Measurements from ENCODE around the gene TBX18.

The TBX18 gene

DNA sequence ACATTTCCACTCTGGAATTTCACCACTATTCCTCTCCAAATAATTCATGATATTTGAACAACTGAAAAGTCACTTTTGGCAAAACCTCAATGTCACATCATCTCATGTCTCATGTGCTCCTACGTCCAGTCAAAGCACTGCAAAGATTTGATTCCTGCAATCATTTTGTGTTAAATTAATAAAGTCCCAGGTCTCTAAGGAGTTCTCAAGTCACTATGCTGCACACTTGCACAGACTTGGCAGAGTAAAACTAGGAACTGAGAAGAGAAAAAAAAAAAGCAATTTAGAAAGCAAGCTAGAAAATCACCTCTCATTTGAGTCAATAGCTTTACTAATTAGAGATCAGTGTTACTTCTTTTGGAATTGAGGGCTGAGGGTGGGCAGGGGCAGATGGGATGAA lies 11.2 kb downstream of the TBX18 start:
- no peak for DNase-seq (ENCODE audit: low read depth)
- TF ChIP-seq, protein P1, sequence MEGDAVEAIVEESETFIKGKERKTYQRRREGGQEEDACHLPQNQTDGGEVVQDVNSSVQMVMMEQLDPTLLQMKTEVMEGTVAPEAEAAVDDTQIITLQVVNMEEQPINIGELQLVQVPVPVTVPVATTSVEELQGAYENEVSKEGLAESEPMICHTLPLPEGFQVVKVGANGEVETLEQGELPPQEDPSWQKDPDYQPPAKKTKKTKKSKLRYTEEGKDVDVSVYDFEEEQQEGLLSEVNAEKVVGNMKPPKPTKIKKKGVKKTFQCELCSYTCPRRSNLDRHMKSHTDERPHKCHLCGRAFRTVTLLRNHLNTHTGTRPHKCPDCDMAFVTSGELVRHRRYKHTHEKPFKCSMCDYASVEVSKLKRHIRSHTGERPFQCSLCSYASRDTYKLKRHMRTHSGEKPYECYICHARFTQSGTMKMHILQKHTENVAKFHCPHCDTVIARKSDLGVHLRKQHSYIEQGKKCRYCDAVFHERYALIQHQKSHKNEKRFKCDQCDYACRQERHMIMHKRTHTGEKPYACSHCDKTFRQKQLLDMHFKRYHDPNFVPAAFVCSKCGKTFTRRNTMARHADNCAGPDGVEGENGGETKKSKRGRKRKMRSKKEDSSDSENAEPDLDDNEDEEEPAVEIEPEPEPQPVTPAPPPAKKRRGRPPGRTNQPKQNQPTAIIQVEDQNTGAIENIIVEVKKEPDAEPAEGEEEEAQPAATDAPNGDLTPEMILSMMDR (IDR thresholded peaks at IDR 0.05; ENCODE audit: low read depth, low read length, missing control alignments), result no peak
- no peak overlapping the region for H3K4me3 ChIP-seq (ENCODE audit: low read depth, low read length)
- in situ Hi-C loops (cut with HindIII; ENCODE audit: low sequenced_read_pairs), result no loop called here

GRCh38 chr6:84752118-84752850 lies 12.1 kb downstream of the TBX18 start:
- TF ChIP-seq, protein P1 (IDR thresholded peaks at IDR 0.05; ENCODE audit: low read depth, low read length, missing control alignments), result no peak

DNA sequence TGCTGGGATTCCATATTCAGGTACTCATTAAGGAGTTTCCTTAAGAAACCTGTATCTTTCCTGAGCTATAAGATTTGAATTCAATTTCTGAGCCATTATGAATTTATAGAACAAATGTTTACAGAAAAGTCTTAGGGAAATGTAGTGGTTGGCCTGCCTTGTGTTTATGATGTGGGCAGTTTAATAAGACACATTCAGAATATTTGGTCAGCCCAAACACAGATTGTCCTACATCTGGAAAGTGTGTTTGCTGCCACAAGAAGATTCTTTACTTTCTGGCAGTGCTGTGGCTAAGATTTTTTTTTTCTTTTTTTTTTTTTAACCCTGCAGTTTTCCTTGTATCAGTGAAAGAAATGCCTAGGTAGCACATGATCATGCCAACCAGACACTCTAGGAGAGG lies 15.2 kb downstream of the TBX18 start:
- no peak overlapping the region for H3K4me3 ChIP-seq (ENCODE audit: low read depth, low read length)
- DNase-seq (ENCODE audit: low read depth), result no peak
- TF ChIP-seq, protein P1 (IDR thresholded peaks at IDR 0.05; ENCODE audit: low read depth, low read length, missing control alignments), result no peak
- in situ Hi-C loops (cut with HindIII; ENCODE audit: low sequenced_read_pairs), result no loop called here

More at GRCh38 chr6:84752118-84752850, 12.1 kb downstream of the TBX18 start:
- H3K4me3 ChIP-seq (ENCODE audit: low read depth, low read length), result no peak overlapping the region
- in situ Hi-C loops (cut with HindIII; ENCODE audit: low sequenced_read_pairs), result no loop called here
- DNase-seq (ENCODE audit: low read depth), result no peak

DNA sequence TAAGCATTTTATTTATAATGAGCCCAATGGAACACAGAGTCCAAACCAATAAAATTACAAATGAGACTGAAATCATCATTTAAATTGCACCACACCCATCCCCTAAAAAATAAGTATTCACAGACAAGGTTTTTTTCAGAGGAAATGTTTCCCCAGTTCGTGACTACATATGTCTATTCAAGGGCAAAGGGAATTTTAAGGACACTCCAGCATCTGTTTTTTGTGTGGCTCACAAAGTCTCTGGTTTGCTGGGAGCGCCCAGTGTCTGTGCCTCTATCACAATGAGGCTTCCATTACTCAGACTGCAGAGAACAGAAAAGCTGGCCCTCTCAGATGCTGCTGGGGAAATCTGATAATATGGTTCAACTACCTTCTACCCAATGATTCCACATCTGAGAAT lies 16.0 kb downstream of the TBX18 start:
- in situ Hi-C loops (cut with HindIII; ENCODE audit: low sequenced_read_pairs), result no loop called here
- TF ChIP-seq, protein P1 (IDR thresholded peaks at IDR 0.05; ENCODE audit: low read depth, low read length, missing control alignments), result no peak
- no peak overlapping the region for H3K4me3 ChIP-seq (ENCODE audit: low read depth, low read length)
- no peak for DNase-seq (ENCODE audit: low read depth)

GRCh38 chr6:84743616-84744015 lies 20.8 kb downstream of the TBX18 start:
- DNase-seq (ENCODE audit: low read depth), result no peak
- TF ChIP-seq, protein P1 (IDR thresholded peaks at IDR 0.05; ENCODE audit: low read depth, low read length, missing control alignments), result no peak
- in situ Hi-C loops (cut with HindIII; ENCODE audit: low sequenced_read_pairs), result no loop called here

DNA sequence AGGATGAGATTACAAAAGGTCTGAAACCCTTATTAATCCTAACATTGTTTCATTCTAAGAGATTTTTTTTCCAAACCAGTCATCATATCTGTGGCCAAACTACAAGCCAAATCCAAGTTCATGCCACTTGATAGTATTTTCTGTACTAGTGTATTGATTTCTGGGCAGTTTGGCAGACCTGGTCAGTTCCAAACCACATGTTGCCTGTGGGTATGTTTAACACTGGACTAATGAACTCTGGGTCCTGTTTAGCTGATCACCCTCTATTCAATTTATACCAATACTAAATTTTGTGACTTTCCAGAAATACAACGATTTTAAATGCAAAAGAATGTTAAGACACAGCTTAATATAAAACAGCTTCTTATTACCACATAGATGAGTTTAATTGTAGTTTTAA lies 24.0 kb downstream of the TBX18 start:
- in situ Hi-C loops (cut with HindIII; ENCODE audit: low sequenced_read_pairs), result no loop called here
- TF ChIP-seq, protein P1 (IDR thresholded peaks at IDR 0.05; ENCODE audit: low read depth, low read length, missing control alignments), result no peak

More at GRCh38 chr6:84743616-84744015, 20.8 kb downstream of the TBX18 start:
- no peak overlapping the region for H3K4me3 ChIP-seq (ENCODE audit: low read depth, low read length)

More for the DNA sequence above, 24.0 kb downstream of the TBX18 start:
- H3K4me3 ChIP-seq (ENCODE audit: low read depth, low read length), result no peak overlapping the region
- no peak for DNase-seq (ENCODE audit: low read depth)

Measured in astrocyte of the cerebellum (primary cell).